H9 (cell line): ENCODE measurements around the gene MAGI1. TPM values are rescaled to one million over a fixed set of nuclear protein-coding genes. Genes with fewer than 3 reads are reported as not detected.

Source experiments
- DNase-seq: peaks from one replicate; pipeline ENCODE4 v3.0.0-alpha.2; 2017
- H2AFZ ChIP-seq: one replicate; pipeline ENCODE4 v1.6.1; 2013; ENCODE audit warnings: mild to moderate bottlenecking, low read length, control low read depth, moderate library complexity
- H2AK5ac ChIP-seq: 2 replicates; pipeline ENCODE4 v1.6.1; 2013; ENCODE audit warnings: low read length, control low read depth, mixed read lengths; ENCODE audit not compliant: insufficient read length
- H2BK120ac ChIP-seq: one replicate; pipeline ENCODE4 v1.6.1; 2013; ENCODE audit warnings: low read depth, mild to moderate bottlenecking, low read length, control low read depth, inconsistent platforms; ENCODE audit not compliant: poor library complexity, severe bottlenecking
- H2BK12ac ChIP-seq: 2 replicates; pipeline ENCODE4 v1.6.1; 2013; ENCODE audit warnings: low read length, control low read depth, mixed read lengths, low read depth; ENCODE audit not compliant: insufficient read length
- H2BK15ac ChIP-seq: 2 replicates; pipeline ENCODE4 v1.6.1; 2013; ENCODE audit warnings: low read depth, low read length, control low read depth
- H2BK20ac ChIP-seq: one replicate; pipeline ENCODE4 v1.6.1; 2013; ENCODE audit warnings: low read depth, mild to moderate bottlenecking, low read length, control low read depth, inconsistent platforms; ENCODE audit not compliant: poor library complexity, severe bottlenecking
- H2BK5ac ChIP-seq: 2 replicates; pipeline ENCODE4 v1.6.1; 2013; ENCODE audit warnings: low read length, control low read depth, mixed read lengths; ENCODE audit not compliant: insufficient read length
- H3K14ac ChIP-seq: 2 replicates; pipeline ENCODE4 v1.6.1; 2013; ENCODE audit warnings: low read length, control low read depth; ENCODE audit not compliant: insufficient read depth
- H3K18ac ChIP-seq: 2 replicates; pipeline ENCODE4 v1.6.1; 2013; ENCODE audit warnings: low read depth, mild to moderate bottlenecking, mixed read lengths, low read length, control low read depth; ENCODE audit not compliant: insufficient read length
- H3K23ac ChIP-seq: 2 replicates; pipeline ENCODE4 v1.6.1; 2013; ENCODE audit warnings: low read length, control low read depth, mixed read lengths, low read depth; ENCODE audit not compliant: insufficient read length
- H3K23me2 ChIP-seq: 2 replicates; pipeline ENCODE4 v1.6.1; 2013; ENCODE audit warnings: low read depth, mild to moderate bottlenecking, mixed read lengths, low read length, control low read depth; ENCODE audit not compliant: insufficient read length, poor library complexity, severe bottlenecking
- H3K27ac ChIP-seq: 2 replicates; pipeline ENCODE4 v1.5.1; 2013; ENCODE audit warnings: low read length, control low read depth, mixed read lengths, low read depth; ENCODE audit not compliant: insufficient read length
- H3K27me3 ChIP-seq: 2 replicates; pipeline ENCODE4 v1.6.1; 2013; ENCODE audit warnings: low read length, control low read depth, inconsistent platforms; ENCODE audit not compliant: insufficient read depth
- H3K4ac ChIP-seq: 2 replicates; pipeline ENCODE4 v1.6.1; 2013; ENCODE audit warnings: low read depth, mild to moderate bottlenecking, control low read depth, inconsistent platforms, low read length, moderate library complexity
- H3K4me1 ChIP-seq: 2 replicates; pipeline ENCODE4 v1.6.1; 2013; ENCODE audit warnings: low read length, control low read depth, inconsistent platforms; ENCODE audit not compliant: insufficient read depth
- H3K4me2 ChIP-seq: 2 replicates; pipeline ENCODE4 v1.6.1; 2013; ENCODE audit warnings: low read length, control low read depth, mixed read lengths; ENCODE audit not compliant: insufficient read length, insufficient read depth
- H3K56ac ChIP-seq: 2 replicates; pipeline ENCODE4 v1.6.1; 2013; ENCODE audit warnings: low read depth, mild to moderate bottlenecking, mixed read lengths, low read length, control low read depth; ENCODE audit not compliant: insufficient read length
- H3K79me1 ChIP-seq: 2 replicates; pipeline ENCODE4 v1.6.1; 2013; ENCODE audit warnings: low read depth, mild to moderate bottlenecking, moderate library complexity, low read length, control low read depth, inconsistent platforms; ENCODE audit not compliant: insufficient read depth, poor library complexity, severe bottlenecking
- H3K79me2 ChIP-seq: 2 replicates; pipeline ENCODE4 v1.6.1; 2013; ENCODE audit warnings: low read length, control low read depth, inconsistent platforms; ENCODE audit not compliant: insufficient read depth
- H3K9ac ChIP-seq: 2 replicates; pipeline ENCODE4 v1.6.1; 2013; ENCODE audit warnings: low read length, control low read depth, mixed read lengths; ENCODE audit not compliant: insufficient read length; ENCODE audit errors: extremely low read depth
- H3K9me3 ChIP-seq: one replicate; pipeline ENCODE4 v1.6.1; 2013; ENCODE audit warnings: low read depth, low read length, inconsistent platforms; ENCODE audit not compliant: control insufficient read depth
- H3T11ph ChIP-seq: one replicate; pipeline ENCODE4 v1.6.1; 2013; ENCODE audit warnings: mild to moderate bottlenecking, low read length, control low read depth, inconsistent platforms
- H4K20me1 ChIP-seq: one replicate; pipeline ENCODE4 v1.6.1; 2013; ENCODE audit not compliant: control insufficient read depth, insufficient read length, insufficient read depth
- H4K5ac ChIP-seq: 2 replicates; pipeline ENCODE4 v1.6.1; 2013; ENCODE audit warnings: low read depth, mild to moderate bottlenecking, mixed read lengths, low read length, control low read depth; ENCODE audit not compliant: insufficient read length
- H4K8ac ChIP-seq: replicated peaks from 2 replicates; pipeline ENCODE4 v1.6.1; 2013; ENCODE audit warnings: low read length, control low read depth, mixed read lengths, low read depth; ENCODE audit not compliant: insufficient read length
- H4K91ac ChIP-seq: 2 replicates; pipeline ENCODE4 v1.6.1; 2013; ENCODE audit warnings: low read depth, mild to moderate bottlenecking, moderate library complexity, mixed read lengths, low read length, control low read depth; ENCODE audit not compliant: insufficient read length
- H3K27ac Mint-ChIP-seq, 3 experiments: 2 replicates in 2 of 3; 3 replicates in 1 of 3; pipeline ENCODE4 v1.8.0; 2020 to 2021; ENCODE audit warnings: mixed read lengths in 3 of 3, mild to moderate bottlenecking in 1 of 3, moderate library complexity in 1 of 3
- H3K27me3 Mint-ChIP-seq: 2 replicates; pipeline ENCODE4 v1.8.0; 2021; ENCODE audit warnings: low read depth, mild to moderate bottlenecking, moderate library complexity, mixed read lengths
- H3K36me3 Mint-ChIP-seq, 3 experiments: 2 replicates in 2 of 3; 3 replicates in 1 of 3; pipeline ENCODE4 v1.8.0; 2020 to 2021; ENCODE audit warnings: low read depth in 3 of 3, mixed read lengths in 3 of 3; ENCODE audit not compliant: insufficient read depth in 1 of 3
- H3K4me1 Mint-ChIP-seq, 2 experiments: 2 replicates each; pipeline ENCODE4 v1.8.0; 2020; ENCODE audit warnings: mixed read lengths in 2 of 2
- H3K4me3 Mint-ChIP-seq, 2 experiments: 2 replicates in 1 of 2; 3 replicates in 1 of 2; pipeline ENCODE4 v1.8.0; 2020 to 2021; ENCODE audit warnings: mild to moderate bottlenecking in 2 of 2, mixed read lengths in 2 of 2, moderate library complexity in 1 of 2
- H3K9me3 Mint-ChIP-seq, 2 experiments: 2 replicates in 1 of 2; 3 replicates in 1 of 2; pipeline ENCODE4 v1.8.0; 2020; ENCODE audit warnings: mild to moderate bottlenecking in 2 of 2, mixed read lengths in 2 of 2, moderate library complexity in 1 of 2
- WGBS: extraction: QIAGEN DNeasy Blood & Tissue Kit; methylation state at CpG from one replicate; pipeline ENCODE4 v1.1.7; 2013; ENCODE audit warnings: missing lambda C conversion rate, low lambda C conversion rate, mixed read lengths; ENCODE audit not compliant: insufficient read length; ENCODE audit errors: extremely low coverage; 5-methylcytosine and 5-hydroxymethylcytosine counted together
- total RNA-seq: library from RNA; stranded (reverse); gene quantifications from 2 replicates; pipeline ENCODE4 v1.2.1, GENCODE V29; 2021
- TF ChIP-seq, protein P1 (sequence below): fragments of 200-600 bp; sonication (generic); conservative IDR thresholded peaks from 3 replicates; pipeline ENCODE4 v1.8.0; 2021; ENCODE audit warnings: antibody characterized with exemption, mild to moderate bottlenecking

Gene MAGI1
- total RNA-seq, 1 experiment from 2014 or later, result 65.7 TPM

- H3K4me3 Mint-ChIP-seq, result no peak overlapping the region
Measured at GRCh38 chr3:65377637-65378036, 661.1 kb downstream of the MAGI1 start.

More at GRCh38 chr3:65377637-65378036, 661.1 kb downstream of the MAGI1 start:
- Histone ChIP-seq H3K23me2 (no peaks in the 10 kb centered on the region), H3K18ac (no peak overlapping the region), H3K23ac (no peak overlapping the region), H4K8ac (no peak overlapping the region), H3K9me3 (no peaks in the 10 kb centered on the region), H4K5ac (no peak overlapping the region), H2BK5ac (no peak overlapping the region), H3K4me2 (no peak overlapping the region), H3K27me3 (no peaks in the 10 kb centered on the region), H4K20me1 (no peaks in the 10 kb centered on the region), H3K27ac (no peak overlapping the region), H3K4ac (no peak overlapping the region), H2AFZ (no peak overlapping the region), H2BK20ac (no peak overlapping the region), H4K91ac (no peak overlapping the region), H2BK120ac (no peak overlapping the region), H3K79me1 (no peaks in the 10 kb centered on the region), H2BK15ac (no peak overlapping the region), H3K14ac (no peak overlapping the region), H2BK12ac (no peak overlapping the region), H3K4me1 (no peaks in the 10 kb centered on the region), H3T11ph (no peak overlapping the region), H3K79me2 (no peaks in the 10 kb centered on the region), H2AK5ac (no peak overlapping the region), H3K56ac (no peak overlapping the region), H3K9ac (no peak overlapping the region)
- H3K4me1 Mint-ChIP-seq, result peaks cover 3 to 13% of the 10 kb centered on the region in 2 experiments
- no peak overlapping the region; a peak in 1 of 7 replicates for H3K27ac Mint-ChIP-seq
- H3K9me3 Mint-ChIP-seq, result no peaks in the 10 kb centered on the region; a peak in 2 of 5 replicates
- no peak for DNase-seq
- WGBS, result no CpG with 5 or more reads among the region's 2 CpGs
- peaks cover 33 to 69% (median 57%) of the 10 kb centered on the region in 3 experiments for H3K36me3 Mint-ChIP-seq
- H3K27me3 Mint-ChIP-seq, result no peaks in the 10 kb centered on the region
- TF ChIP-seq, protein P1, sequence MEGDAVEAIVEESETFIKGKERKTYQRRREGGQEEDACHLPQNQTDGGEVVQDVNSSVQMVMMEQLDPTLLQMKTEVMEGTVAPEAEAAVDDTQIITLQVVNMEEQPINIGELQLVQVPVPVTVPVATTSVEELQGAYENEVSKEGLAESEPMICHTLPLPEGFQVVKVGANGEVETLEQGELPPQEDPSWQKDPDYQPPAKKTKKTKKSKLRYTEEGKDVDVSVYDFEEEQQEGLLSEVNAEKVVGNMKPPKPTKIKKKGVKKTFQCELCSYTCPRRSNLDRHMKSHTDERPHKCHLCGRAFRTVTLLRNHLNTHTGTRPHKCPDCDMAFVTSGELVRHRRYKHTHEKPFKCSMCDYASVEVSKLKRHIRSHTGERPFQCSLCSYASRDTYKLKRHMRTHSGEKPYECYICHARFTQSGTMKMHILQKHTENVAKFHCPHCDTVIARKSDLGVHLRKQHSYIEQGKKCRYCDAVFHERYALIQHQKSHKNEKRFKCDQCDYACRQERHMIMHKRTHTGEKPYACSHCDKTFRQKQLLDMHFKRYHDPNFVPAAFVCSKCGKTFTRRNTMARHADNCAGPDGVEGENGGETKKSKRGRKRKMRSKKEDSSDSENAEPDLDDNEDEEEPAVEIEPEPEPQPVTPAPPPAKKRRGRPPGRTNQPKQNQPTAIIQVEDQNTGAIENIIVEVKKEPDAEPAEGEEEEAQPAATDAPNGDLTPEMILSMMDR, result no peak
